Prostate gland (tissue), 2 donors: ENCODE data around the gene GRK7.

Experiments used
- CTCF ChIP-seq, 4 experiments: fragments of 200-600 bp in 2 of 4; fragments of 450-650 bp in 2 of 4; sonication (generic) in 2 of 4; IDR thresholded peaks; 1 replicate in 3 of 4; 2 replicates in 1 of 4; pipeline ENCODE4 v1.5.1; 2016 to 2019; ENCODE audit warnings: antibody characterized with exemption in 4 of 4, mild to moderate bottlenecking in 2 of 4, moderate library complexity in 2 of 4
- POLR2AphosphoS5 ChIP-seq: sonication (generic); formaldehyde crosslinking; IDR thresholded peaks from one replicate; pipeline ENCODE4 v1.6.1; 2017; ENCODE audit warnings: antibody characterized with exemption

DNA sequence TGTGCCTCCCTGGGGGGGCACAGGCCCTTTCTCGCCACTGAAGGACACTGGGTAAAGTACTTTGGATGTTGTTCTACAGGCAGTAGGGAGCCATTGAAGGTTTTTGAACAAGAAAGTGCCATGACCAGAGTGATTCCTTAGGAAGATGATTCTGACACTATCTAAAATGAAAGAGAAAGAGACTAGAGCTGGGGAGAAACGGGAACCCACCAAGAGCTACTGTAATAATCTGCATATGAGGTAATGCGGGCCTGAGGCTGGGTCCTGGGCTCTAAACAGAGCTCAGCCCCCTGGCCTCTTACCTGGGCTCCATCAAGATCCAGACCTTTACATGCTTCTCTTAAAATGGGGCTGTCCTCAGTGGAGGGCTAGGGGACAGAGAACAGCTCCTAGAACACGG, 24.9 kb downstream of the GRK7 start:
- TF ChIP-seq CTCF (IDR thresholded peaks at IDR 0.05) (no peak), POLR2AphosphoS5 (no peak)
